Effector CD8-positive, alpha-beta T cell (primary cell): ENCODE data around the gene AGMO.

ENCODE experiments used
- DNase-seq: peaks from one replicate; lab custom pipeline; 2025; lab: John Stamatoyannopoulos, UW

Gene AGMO

DNA sequence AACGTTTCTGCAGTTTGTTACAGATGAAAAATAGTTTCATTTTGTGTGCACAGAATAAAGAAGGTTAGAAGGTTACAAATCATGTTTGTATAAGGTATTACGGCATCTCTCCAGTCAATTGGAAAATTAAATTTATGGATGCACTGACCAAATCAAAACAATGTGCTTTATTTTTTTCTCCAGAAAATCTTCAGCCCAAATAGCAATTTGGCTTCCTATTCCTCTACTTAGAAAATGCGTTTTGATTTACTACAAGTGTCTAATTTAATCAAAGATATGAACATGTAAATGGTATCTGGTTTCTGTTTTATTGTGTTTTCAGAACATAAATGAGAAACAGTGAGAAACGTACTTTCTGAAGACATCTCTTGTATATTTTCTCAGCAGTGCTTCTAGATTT is 63.4 kb downstream of the AGMO start:
- no peak for DNase-seq

DNA sequence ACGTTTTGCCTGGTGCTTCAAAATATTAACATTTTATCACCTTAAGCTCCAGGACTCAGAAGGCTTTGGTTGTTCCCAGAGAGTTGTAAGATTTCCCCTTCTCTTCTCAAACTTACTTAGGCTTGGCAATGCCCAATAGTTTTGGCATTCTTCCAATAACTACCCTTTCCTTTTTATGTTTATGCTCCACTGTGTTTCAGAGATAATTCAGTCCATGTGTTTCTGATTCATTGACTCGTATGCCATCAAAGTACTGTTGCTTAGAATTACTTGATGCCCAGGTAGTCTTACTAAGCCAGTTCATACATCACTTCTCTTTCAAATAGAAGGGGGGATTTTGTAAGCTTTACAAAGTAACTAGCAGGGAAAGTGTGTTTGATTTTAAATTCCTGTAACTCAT is 66.6 kb downstream of the AGMO start:
- no peak for DNase-seq

DNA sequence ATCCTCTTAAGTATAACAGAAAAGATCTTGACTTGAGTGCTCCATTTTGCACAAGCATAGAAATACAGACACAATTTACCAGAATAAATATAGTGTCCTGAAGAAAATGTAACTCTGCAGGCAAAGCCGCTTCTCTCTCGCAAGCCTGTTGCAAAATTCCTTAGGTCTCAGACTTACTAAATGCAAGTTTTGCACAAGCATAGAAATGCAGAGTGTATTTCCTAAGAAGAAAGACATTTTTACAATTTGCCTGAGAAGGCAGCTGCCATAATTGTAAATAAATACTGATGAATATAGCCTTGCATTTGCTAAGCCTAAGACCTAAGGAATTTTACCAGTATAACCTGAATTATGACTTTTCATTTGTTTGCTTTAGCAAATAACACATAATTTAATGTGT is 67.1 kb downstream of the AGMO start:
- no peak for DNase-seq

DNA sequence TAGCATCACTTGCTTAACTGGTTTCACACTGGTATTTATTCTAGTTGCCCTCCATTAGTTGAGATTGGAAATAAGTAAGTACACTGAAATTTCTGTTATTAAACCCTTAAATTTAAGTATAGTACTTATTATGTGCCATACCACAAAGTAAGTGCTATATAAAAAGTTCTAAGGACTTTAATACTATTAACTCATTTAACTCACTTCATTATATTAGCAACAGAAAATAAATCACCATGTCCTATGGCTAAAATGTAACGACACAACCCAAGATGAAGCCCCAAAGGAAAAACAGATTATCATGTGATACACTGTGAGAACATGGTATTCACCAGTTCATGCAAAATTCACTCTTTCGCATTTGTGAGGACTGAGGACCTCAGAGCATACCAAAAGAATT is 70.5 kb downstream of the AGMO start:
- no peak for DNase-seq

DNA sequence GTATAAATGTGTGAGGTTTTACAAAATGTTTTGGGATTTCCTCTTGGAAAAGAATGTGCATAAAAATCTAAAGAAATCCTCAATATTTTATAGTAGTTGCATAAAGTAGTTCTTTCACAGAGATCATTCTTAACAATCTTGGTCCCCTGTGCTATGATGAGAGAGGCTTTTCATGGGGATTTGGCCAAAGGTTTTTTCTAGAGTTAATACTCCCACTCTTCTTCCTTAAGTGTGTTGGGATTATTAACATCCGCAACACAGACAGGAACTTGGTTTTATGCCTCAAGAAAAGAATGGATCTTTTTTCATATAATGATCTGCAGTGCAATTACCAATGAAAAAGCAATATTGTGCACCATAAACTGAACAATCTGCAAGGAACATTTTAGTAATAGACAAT is 71.5 kb downstream of the AGMO start:
- DNase-seq = no peak

DNA sequence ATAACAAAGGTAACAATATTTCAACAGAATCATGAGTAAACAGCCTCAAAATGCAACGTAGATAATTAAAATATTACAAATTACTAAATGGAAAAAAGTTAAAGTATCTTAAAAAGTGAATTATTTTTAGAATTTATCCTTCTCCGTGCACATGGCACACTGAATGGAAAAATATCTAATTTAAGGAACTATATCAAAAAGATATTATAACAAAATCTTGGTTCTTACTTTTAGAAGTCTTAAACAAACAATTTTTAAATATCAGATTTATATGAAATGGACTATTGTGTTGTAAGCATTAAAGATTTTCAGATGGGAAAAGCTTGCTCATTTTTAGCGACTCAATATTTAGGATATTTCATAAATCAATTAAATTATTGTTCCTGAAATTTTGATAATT is 72.0 kb downstream of the AGMO start:
- DNase-seq = no peak

DNA sequence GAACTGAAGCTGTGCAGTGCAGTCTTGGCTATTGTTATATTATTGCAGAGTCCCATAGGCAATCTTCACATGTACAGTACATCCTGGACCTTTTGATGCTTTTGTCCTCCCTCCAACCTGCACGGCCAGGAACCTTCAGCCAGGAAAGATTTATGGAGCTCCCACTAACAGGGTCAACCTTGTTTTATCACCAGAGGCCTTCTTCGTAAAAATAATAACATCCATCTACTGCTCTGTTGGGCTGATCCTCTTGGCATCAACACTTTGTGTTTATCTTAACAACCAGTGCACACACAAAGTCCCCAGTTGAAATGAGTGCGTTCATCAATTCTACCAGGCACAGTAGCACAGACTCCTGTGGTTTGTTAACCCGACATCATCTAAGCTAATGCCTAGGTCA is 72.4 kb downstream of the AGMO start:
- no peak for DNase-seq

DNA sequence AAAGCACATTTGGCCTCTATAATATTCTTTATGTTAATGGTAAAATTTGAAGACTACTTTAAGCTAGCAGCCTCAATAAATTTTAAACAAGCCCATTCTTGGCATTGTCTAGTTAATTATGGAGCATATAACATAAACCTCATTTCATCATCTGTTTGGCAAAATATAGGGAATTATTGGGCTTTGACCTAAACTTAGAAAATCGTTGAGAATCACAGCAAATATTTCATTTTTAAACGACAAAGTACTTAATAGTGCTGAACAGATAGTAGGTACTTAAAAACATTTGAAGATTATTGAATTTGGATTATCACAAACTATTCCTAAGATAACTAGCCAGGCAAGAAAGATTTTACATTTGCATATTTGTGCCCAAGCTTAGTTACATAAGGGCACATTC is 73.4 kb downstream of the AGMO start:
- DNase-seq = no peak

DNA sequence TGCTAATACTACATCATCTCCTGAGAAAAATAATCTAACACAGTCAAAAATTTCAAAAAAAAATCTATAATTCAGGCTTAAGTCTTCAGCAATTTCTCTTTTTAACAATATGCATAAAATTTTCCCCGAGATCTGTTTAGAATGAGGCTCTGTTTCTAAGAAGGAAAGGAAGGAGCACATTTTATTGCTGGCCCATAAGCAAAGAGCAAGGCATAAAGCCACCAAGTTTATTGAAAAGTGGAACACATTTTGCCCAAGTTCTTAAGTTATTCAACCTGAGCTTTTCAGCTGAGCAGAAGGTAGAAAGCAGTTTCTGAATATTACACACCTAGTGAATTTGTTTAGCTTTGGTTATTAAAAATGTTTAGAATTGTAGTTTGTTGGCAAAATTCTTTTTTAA is 73.9 kb downstream of the AGMO start:
- DNase-seq = no peak

DNA sequence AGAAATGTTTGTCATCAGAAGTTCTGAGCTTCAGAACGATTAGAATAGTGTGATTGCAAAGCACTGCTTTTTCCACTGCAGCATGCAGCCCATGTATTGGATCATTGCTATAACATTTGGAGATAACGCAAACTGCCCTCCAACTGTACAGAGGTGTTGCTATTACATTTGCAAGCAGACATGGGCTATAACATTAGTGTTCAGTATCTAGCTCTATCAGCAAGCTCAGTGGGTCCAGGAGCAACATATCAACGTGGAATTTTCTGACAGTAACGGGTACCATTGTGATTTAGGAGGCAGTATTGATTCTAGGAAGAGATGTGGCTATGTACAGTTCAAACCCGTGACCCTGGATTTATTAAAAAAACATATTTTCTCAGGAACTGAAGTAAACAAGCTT is 75.8 kb downstream of the AGMO start:
- no peak for DNase-seq

DNA sequence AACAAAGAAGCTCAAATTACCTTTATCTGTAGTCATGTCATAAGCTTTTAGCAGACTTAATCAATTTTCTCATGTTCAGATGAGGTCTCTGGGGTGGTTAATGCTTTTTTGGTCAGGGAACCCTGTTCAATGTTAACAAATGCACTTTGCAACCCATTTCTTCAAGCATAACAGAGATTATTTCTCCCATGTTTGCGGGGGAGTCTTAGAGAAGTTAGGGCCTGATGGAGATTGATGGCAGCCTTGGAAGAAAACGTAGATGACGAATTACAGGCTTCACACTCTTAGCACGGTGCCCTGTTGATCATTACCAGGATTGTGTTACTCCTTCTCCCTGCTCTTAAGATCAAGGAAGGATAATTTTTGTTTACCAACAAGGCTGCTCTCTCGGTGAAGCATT is 76.4 kb downstream of the AGMO start:
- DNase-seq = no peak

DNA sequence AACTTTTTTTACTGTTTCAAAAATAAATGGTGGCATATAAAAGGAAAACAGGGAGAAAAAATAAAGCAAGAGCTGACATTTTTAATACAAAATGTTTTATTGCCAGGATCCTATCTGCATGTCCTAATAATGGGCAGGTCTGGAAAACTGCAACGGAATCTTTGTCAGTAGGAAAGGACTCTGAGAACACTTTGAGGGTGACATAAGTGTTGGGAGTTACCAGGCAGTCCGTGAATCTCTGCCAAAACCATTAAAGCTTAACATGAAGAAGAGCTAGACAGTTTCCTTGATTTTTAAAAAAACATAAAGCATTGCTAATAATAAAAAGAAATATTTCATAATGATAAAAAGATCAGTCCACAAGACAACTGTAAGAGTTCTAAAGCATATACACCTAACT is 80.7 kb downstream of the AGMO start:
- DNase-seq = no peak

DNA sequence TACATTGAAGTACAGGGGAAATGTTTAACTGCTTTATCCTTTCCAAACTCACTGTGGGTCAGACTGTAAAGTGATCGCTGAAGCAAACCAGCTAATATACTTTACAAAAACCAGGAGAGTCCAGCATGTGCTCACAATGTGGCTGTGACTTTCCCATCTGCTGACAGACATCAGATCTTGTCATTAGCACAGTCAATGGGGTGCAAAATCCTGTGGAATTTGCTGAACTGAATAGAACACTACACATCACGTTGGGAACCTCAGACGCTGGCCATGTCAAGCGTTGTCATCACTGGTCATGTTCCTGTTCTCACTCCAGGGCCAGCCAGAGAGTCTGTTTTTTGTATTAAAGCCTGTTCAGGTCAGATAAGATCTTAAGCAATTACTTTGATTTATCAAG is 83.4 kb downstream of the AGMO start:
- DNase-seq = no peak

DNA sequence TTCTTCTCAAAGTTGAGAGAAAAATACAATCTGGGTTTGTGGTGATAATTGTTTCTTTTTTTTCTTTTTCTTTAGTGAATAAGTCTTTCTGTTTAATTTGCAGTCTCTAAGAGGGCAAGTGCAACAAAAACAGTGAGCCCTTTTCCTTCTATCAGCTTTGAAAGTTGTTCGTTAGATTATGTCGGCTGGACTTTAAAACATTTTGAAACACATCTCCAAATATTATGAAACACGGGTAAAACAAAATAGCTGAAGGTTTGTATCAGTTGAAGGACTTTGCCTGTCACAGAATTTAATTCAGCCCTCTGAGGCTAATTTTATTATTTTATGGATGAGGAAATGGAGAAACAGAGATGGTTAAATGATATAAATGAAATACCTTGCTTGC is 85.3 kb downstream of the AGMO start:
- no peak for DNase-seq

DNA sequence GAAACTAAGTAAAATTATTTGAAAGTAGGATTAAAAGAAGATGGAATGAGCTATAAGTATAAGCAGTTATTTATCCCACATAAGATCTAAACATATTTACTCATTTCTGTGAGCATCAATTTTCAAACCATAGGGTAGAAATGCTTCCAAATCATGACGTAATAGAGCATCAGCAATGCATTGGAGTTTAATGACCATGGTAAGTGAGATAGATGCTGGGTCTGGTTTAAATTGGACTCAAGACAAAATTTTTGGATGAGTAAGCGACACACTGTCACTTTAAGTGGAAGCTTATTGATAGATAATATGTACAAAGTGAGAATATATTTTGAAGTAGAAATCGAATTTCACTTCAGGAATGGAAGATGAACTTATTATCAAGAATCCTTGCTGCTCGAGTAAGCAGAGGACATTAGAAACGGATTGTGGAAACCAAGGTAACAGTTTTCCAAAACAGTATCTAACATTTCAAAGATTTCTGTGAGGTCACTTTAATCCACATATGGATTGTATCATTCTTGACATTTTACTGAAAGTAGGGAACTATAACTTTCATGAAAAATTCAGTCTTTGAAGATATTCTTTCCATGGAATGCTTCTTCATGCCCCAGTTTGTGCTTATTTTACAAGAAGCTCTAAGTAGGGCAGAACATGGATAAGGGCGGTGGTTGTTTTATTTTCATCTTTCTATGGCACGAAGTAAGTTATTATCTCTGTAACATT is 85.8 kb downstream of the AGMO start:
- DNase-seq = no peak

DNA sequence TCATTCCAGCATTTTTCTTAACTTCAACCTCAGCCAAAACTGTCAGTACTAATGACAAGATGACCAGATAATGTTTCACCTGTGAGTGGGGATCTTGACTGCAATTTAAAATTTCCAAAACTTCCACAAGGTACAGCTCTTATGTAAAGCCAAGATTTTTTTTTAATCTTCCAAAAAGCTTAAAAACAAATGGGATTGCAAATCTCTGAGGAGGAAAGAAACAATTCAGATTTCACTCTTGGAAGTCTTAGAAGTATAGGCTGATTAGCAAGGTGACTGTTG is 90.2 kb downstream of the AGMO start:
- no peak for DNase-seq

DNA sequence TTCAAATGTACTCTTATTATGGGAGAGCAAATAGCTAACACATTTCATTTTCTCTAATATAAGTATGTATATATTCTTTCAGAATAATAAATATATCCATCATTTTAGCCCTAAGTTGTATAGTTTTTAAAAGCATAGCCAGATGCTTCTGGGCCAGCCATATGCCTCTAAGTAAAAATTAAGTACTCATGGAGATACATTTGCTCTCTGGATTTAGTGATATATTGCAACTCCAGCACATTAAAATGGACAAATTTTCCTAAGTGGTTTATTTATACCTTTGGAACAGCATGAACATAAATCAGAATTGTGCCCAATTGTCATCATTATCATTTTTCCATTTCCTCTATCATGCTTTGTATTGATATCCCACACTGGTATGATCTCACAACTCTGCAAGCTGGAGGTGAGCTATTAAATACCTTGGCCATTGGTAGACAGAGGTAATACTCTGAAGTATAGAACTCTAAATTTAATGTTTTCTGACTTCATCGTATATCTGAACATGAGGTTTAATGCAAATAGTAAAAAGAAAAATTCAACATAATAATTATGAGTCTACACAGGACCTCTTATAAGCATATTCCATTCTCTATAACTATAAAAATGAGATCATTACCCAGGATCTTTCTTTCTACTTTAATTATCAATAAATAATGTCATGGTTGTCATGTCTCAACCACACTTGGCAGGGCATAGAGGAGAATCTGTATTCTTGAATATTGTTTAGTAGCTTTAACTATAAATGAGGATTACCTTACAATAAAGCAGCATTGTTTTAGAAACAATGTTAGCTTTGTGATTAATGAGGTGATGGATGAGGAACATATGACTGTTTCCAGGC is 90.8 kb downstream of the AGMO start:
- no peak for DNase-seq

DNA sequence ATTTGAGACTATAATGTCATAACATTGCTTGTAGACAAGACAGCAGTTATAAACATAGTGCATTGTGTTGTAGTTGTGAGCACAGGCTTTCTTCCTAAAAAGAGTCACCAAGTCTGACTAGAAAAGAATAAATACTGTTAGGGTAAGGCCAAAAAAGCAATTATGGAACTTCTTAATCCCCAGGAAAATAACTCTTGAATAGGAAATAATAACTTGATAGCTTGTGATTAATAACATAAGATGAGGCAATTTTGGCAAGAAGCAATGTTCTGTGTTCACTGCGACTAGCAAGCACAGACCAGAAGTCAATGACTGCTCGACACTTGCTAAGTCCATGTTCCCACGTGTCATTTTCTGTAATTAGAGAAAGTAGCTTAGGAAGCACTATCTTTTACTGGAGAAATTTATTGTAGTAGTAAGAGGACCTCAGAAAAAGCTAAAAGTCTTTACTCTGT is 97.1 kb downstream of the AGMO start:
- DNase-seq = no peak

DNA sequence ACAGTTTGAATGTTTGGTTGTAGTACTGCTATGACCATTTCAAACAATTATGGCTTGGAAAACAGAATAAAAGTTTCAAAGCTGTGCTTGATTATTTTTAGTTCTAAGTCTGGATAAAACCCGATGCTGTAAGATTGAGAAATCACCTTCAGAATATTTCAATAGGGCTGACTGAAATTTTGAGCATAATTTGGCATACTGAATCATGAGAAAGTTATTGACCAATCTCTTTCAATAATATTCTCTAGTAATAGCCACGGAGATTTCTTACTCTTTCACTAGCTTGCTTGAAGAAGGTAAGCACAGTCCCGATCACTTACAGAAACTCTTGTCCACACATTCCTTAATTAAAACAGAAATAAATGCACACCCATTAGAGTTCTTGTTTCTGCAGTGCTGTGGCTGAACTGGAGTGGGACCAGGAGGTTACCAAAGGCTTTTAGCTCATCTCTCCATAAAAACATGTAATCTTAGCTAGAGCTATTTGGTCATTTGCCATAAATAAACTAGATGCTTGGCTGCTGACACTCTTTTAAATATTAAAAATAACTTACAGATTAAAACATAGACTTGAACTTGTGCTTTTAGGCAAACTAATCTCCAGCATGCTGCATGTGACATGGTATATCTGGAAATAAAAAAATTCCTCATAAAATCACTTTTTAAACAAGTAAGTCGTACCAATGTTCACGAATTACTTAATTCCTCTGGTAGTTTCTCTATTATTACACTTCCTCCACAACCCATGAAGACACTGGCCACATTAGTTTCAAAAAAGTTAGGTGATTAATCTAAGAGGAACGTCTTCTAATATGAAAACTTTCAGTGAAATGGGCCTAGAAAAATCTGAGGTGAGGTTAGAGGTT is 97.8 kb downstream of the AGMO start:
- DNase-seq = no peak

DNA sequence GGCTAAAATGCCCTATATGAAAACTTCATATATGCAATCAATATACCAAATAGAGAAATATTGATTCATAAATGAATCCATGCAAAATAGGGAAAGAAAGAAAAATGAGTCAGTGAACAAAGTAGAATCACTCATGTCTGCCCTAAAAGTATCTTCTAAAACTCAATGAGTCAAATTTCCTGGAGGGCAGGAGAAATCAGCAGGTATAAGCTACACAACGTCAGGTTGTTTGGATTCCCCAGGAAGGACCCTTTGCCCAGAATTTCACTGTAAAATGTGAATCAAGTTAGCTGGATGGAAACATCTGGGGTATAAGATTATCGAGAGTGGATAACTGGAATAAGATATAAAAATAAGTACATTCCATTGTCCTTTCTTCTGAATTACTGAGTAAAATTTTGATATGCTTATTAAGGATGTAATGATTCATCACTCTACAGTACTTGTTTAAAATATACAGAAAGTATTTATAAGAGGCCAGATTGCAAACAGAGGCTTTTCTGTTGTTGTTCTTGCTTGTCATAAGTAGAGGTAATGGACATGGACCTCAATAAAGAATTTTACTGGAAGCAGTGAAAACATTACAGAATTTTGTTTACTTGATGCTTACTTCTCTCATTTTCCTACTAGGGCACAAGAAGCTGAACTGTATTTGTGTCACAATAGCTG is 99.0 kb downstream of the AGMO start:
- DNase-seq = no peak

DNA sequence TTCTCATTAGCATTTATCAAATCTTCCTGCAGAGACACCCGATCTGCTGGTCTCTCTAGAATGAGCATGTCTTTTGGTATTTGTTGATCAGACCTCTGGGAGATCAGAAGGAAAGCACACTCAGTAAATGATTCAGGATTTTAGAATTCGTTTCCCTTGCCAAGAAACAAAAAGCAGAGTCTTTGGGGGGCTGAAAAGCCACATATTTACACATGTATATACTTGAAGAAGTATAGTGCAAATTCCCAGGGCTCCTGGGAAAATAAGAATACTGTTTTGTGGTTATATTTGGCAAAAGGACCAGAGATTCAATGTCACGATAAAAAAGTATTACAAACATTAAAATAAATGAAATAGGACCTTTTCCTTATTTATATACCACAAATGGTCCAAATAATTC is 100.2 kb downstream of the AGMO start:
- no peak for DNase-seq

DNA sequence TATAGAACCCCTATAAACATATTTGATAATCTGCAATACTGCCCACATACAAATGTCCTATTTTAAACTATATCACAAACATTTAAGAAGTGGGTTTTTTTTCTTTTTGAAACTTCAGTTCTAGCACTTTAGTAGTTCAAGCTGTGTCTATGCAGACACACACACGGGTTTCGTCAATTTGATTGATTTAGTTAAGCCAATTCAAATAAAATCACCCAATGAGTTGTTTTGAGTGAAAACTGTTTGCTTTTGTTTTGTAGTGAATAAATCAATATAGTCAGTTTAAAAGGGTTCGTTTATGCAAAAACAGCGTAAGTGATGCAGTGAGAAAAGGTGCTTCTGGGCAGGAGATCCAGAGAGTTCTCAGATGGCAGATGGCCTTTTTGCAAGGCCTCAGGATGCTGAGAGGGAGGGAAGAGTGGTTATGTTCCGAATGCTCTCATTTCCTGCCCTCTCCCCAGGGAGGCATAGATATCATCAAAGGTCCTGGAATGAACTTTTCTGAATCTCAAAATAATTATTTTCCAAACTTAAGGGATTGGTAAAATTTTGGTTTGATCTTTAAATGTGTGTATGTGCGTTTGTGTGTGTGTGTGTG is 102.7 kb downstream of the AGMO start:
- DNase-seq = no peak
